Stimulated activated memory B cell treated with anti-CD40 and anti-IgM and Interleukin-4, amounts not matched to agents 10 μg/mL and 1 μg/mL and 100 μg/mL, for 72 hours (primary cell): ENCODE results near the gene LBX2.

Source experiments
- ATAC-seq: fragments of 150-1000 bp; cut with Tn5 transposase; 2 replicates; pipeline ENCODE4 v1.10.0; 2021
- H3K27ac Mint-ChIP-seq: one replicate; pipeline ENCODE4 v1.8.0; 2022; ENCODE audit warnings: mild to moderate bottlenecking, mixed read lengths
- H3K27me3 Mint-ChIP-seq: one replicate; pipeline ENCODE4 v1.8.0; 2022; ENCODE audit warnings: mixed read lengths
- H3K36me3 Mint-ChIP-seq: one replicate; pipeline ENCODE4 v1.8.0; 2022; ENCODE audit warnings: mixed read lengths
- H3K4me1 Mint-ChIP-seq: one replicate; pipeline ENCODE4 v1.8.0; 2022; ENCODE audit warnings: mixed read lengths
- H3K4me3 Mint-ChIP-seq: one replicate; pipeline ENCODE4 v1.8.0; 2022; ENCODE audit warnings: mild to moderate bottlenecking, moderate library complexity, mixed read lengths
- H3K9me3 Mint-ChIP-seq: one replicate; pipeline ENCODE4 v1.8.0; 2022; ENCODE audit warnings: mixed read lengths

LBX2 gene

DNA sequence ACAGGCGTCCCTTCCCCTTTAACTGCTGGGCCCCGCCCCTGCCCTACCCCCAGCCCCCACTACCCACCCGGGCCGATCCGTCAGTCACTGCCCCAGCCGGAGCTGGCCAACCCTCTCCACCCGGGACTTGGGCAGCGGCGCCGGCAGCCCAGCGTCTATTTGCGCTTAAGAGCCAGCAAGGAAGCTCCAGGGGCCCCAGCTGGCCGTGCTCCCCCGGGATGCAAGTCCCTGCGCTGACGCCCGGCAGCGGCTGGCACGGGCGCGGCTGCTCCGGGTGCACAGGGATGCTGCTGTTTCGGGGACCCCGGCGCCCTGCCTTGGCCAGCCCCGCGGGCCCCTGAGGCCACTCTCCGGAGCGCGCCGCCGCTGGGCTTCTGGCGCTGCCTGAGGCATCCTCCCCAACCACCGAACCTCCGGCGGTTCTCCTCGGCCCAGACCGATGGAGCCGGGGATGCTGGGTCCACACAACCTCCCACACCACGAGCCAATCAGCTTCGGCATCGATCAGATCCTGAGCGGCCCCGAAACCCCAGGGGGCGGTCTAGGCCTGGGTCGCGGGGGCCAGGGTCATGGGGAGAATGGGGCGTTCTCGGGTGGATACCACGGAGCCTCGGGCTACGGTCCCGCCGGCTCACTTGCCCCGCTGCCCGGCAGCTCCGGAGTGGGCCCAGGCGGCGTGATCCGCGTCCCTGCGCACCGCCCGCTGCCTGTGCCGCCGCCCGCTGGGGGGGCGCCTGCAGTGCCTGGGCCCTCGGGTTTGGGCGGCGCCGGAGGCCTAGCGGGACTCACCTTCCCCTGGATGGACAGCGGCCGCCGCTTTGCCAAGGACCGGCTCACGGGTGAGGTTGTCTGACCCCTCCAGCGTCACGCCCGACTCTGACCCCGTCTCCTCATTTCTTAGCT, 15.2 kb upstream of the LBX2 start, which contains the start of gene TLX2:
Gene TLX2 (plus strand): TSS at position 83 of the 903 bp plus-strand sequence. CDS start 357 bp downstream, at position 440.
- peaks cover 73% of the 10 kb centered on the region for H3K27me3 Mint-ChIP-seq
- peak within 1 kb of the TSS; percentile 27 for H3K27ac Mint-ChIP-seq
- peaks cover 20% of the 10 kb centered on the region for H3K4me1 Mint-ChIP-seq
- H3K9me3 Mint-ChIP-seq = no peaks in the 10 kb centered on the region
- H3K36me3 Mint-ChIP-seq = no peaks in the 10 kb centered on the region
- H3K4me3 Mint-ChIP-seq = peak within 1 kb of the TSS; percentile 74
- peak; percentile 20 for ATAC-seq

DNA sequence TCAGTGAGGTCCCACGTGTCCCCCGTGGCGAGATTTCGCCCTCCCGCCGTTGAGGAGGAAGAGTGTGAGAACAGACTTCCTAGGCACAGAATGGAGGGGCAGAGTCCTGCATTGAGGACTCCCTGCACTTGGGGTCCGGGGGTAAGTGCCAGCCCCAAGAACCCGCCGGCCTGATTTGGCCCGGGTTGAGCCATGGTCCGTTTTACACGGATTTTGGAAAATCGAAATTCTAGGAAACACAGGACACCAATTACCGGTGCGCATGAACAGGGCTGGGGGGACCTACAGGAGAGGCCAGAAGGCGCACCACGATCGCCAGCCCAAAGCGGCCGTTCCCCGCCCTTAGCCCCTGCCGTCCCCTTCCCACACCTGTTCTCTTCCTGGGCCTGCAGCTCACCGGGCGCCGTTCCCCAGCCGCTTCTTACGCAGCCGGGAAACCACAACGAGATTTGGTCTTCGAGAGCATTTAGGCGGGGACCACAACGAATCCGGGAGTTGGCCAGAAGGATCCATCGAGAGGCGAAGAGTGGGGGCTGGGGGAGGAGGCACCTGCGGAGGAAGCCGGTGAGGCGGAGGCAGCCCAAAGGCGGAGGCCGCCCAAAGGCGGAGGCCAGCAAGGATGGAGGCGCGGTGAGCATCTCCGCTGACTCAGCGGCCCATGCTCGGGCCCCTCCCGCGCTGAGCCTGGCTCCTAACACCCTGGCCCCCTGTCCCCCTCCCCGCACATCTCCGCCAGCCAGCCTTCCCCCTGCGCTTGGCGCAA, 14.4 kb upstream of the LBX2 start:
- Mint-ChIP-seq H3K4me3 (no peak overlapping the region), H3K27me3 (peaks cover 65% of the 10 kb centered on the region), H3K4me1 (peaks cover 21% of the 10 kb centered on the region), H3K36me3 (no peaks in the 10 kb centered on the region), H3K27ac (no peak overlapping the region), H3K9me3 (no peaks in the 10 kb centered on the region)
- no peak for ATAC-seq

DNA sequence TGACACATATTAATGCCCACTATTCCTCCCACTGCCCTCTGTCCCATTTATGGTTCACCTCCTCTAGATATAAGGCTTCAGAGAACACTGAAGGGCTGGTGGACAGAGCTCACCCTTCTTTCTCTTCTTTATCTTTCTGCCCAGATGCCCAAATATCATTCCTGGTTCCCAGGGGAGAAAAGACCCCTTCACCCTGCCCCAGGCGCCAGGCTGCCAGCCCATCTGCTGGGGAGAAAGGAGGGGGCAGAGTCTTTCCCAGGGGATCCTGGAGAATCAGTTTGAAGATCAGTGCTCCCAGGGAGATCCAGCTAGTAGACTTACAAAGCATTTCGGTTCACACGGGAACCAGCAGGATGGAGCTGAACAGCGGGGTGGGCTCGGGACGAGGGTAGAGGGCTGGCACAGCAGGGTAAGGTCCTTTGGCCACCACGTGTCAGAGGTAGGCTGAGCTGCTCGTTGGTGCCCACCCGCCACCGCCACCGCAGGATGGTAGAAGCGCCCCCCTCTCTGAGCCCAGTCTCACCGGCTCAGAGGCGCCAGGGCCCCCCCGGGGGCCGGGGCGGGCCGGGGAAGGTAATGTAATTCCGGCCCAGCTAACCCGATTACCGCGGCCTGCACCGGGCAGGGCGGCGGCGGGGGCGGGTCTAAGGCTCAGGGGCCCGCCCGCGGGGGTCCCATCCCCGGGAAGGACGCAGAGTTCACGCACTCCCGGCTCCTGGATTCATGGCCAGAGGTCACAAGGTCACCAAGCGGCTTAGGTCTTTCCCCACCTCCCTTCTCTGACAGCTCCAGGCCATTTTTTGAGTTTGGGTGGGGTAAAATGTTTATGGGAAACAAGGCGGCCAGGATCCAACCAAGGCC, 13.6 kb upstream of the LBX2 start:
- Mint-ChIP-seq H3K36me3 (no peaks in the 10 kb centered on the region), H3K27ac (no peak overlapping the region), H3K9me3 (no peaks in the 10 kb centered on the region), H3K4me1 (peaks cover 29% of the 10 kb centered on the region), H3K4me3 (no peak overlapping the region), H3K27me3 (peaks cover 57% of the 10 kb centered on the region)
- no peak for ATAC-seq

DNA sequence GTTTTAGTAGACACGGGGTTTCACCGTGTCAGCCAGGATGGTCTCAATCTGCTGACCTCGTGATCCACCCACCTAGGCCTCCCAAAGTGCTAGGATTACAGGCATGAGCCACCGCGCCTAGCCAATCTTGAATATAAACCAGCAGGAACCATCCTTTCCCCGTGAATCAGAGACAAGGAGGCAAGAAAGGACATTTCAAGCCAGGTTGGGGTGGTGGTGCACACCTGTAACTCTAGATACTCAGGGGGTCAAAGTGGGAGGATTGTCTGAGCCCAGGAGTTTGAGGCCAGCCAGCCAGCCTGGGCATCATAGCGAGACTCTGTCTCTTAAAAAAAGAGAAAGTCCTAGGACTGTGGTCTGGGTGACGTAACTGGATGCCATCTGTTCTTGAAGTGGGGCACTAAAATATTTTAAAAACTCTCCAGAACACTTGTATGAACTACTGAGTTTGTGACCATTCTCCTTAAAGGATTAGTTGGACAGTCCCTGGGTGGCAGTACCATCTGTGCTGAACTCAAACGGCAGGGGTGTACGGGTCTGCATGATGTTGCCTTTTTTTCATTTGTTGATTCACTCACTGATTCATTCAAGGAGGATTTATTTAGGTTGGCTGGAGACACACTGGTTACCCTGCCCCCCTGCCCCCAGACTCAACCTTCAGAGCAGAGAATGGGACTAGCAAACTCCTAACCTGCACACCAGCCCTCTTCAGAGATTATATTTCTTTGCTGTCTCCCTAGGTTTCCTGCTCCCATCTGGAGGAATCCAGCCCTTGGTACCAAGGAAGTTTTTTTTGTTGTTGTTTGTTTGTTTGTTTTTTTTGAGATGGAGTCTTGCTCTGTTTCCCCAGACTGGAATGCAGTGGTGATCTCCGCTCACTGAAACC, 11.9 kb upstream of the LBX2 start:
- Mint-ChIP-seq H3K27ac (no peak overlapping the region), H3K4me1 (peaks cover 33% of the 10 kb centered on the region), H3K27me3 (peaks cover 40% of the 10 kb centered on the region), H3K36me3 (peaks cover 4% of the 10 kb centered on the region), H3K4me3 (no peak overlapping the region), H3K9me3 (no peaks in the 10 kb centered on the region)
- ATAC-seq = no peak

DNA sequence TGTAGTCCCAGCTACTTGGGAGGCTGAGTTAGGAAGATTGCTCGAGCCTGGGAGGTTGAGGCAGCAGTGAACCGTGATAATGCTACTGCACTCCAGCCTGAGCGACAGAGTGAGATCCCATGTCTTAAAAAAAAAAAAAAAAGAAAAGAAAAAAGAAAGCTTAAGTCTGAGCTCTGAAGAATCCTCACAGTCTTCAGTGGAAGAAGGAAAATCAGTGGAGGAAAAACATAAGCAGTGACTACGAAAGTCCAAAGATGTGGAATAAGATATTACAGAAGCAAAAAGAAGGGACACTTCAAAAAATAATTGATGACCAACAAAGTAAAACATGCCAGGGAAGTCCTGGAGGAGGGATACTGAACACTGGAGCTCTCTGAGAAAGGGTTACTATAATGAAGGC, 10.9 kb upstream of the LBX2 start:
- Mint-ChIP-seq H3K27me3 (peaks cover 30% of the 10 kb centered on the region), H3K27ac (no peak overlapping the region), H3K4me3 (no peak overlapping the region), H3K36me3 (peaks cover 12% of the 10 kb centered on the region), H3K4me1 (peaks cover 32% of the 10 kb centered on the region), H3K9me3 (no peaks in the 10 kb centered on the region)
- no peak for ATAC-seq

DNA sequence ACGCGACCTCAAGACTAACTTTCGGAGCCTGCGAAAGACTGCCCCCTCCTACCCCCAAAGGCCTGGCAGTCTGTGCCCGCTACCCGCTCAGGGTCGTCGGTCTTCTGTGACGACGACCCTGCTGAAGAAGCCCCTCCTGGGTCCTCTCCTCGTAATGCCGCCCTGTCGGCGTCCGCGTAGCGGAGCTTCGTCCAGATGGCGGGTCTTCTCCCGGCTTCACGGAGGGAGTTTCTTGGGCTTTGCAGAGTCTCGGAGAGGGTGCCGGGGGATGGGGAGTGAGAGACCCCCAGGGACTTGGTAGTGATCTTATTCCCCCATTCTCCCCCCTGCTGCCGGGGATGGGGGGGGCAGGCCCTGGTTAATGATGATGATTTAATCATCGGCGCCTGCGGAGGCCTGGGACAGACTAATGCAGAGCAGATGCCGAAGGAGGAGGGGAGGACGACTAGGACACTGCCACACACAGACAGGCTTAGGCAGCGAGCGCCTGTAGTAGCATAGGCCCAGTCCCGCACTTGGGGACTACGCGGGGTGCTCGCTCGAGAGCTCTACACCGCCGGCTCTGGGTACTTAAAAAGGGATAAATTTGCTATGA, 8.6 kb upstream of the LBX2 start:
- H3K4me1 Mint-ChIP-seq = peaks cover 47% of the 10 kb centered on the region
- H3K36me3 Mint-ChIP-seq = peaks cover 24% of the 10 kb centered on the region
- H3K4me3 Mint-ChIP-seq = peak overlapping the region; percentile 89
- H3K9me3 Mint-ChIP-seq = no peaks in the 10 kb centered on the region
- H3K27ac Mint-ChIP-seq = peak overlapping the region; percentile 97
- H3K27me3 Mint-ChIP-seq = peaks cover 26% of the 10 kb centered on the region
- ATAC-seq = peak; percentile 22

DNA sequence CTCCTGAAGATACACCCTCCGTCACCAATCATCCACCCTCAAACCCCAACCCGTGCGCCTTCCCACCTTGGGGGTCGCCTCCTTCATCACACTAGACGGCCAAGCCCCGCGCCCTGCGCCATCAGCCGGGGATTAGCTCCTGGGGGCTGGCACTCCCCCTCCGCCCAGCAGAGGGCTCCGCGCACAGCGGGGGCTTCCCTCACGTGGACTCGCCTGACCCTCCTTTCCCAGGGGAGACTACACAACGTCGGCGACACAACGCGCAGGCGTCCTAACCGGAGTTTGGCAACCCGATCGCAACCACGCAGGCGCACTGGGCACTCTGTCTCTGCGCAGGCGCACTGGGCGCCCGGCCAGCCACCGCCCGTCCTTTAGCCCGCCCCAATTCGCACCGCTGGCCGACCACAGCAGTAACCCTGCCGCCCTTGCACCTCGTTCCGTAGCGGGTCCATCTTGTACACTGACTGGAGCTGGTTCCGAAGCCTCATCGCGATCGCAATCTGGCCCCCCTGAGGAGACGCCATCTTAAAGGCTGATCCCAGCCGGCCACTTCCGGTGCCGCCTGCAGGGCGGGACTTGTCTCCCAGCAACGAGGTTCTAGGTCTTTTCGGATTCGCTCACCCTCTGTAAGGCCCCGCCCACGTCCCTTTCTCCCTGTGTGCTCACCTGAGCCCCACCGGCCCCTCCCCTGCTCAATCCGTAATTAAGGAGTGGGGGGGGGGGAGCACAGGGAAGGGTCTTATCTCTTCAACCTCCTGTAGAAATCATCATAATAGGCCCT, 7.9 kb upstream of the LBX2 start, which contains the start of gene PCGF1:
Gene PCGF1 (minus strand): TSS at position 551 of the 781 bp plus-strand sequence. CDS start 27 bp downstream, at position 524.
- peak within 1 kb of the TSS; percentile 89 for H3K4me3 Mint-ChIP-seq
- H3K4me1 Mint-ChIP-seq = peaks cover 53% of the 10 kb centered on the region
- H3K9me3 Mint-ChIP-seq = no peaks in the 10 kb centered on the region
- peaks cover 20% of the 10 kb centered on the region for H3K27me3 Mint-ChIP-seq
- H3K27ac Mint-ChIP-seq = peak within 1 kb of the TSS; percentile 97
- peaks cover 24% of the 10 kb centered on the region for H3K36me3 Mint-ChIP-seq
- peak; percentile 95 for ATAC-seq

DNA sequence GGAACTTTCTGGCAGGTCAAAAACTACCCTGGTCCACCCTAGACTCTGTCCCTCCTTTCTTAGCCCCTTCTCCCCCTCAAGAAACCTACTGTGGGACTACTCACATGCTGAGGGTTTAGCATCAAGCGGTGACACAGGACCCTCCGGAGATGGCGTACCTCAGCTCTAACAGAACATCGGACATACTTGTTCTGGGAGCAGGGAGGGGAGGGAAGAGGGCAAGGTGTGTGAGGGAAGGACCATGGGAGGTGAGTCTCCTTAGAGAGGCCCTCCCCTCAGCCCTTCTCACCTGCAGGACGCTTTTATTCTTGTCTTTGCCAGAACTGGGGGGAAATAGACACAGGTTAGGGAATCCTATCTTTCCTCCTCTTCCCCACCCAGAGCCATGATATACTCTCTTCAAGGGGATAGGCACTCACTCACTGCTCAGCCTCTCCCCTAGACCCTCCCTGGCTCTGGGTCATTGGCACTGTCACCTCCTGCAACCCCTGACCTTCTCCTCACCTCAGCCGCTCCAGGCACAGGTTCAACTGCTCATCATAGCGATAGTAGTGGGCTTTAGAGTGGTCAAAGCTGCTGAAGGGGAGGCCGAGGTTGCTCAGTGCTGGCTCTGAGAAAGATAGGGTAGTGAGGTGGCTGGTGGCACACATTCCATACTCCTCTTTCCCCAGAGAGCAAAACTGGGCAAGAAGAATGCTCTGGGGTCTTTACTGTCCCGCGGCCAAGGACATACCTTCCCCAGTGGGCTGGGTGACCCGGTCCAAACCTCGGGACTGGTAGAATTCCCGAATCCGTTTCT, 6.2 kb upstream of the LBX2 start:
- no peak for ATAC-seq
- Mint-ChIP-seq H3K4me1 (peaks cover 63% of the 10 kb centered on the region), H3K27me3 (peaks cover 28% of the 10 kb centered on the region), H3K9me3 (no peaks in the 10 kb centered on the region), H3K27ac (peak overlapping the region; percentile 80), H3K4me3 (no peak overlapping the region), H3K36me3 (peaks cover 24% of the 10 kb centered on the region)

DNA sequence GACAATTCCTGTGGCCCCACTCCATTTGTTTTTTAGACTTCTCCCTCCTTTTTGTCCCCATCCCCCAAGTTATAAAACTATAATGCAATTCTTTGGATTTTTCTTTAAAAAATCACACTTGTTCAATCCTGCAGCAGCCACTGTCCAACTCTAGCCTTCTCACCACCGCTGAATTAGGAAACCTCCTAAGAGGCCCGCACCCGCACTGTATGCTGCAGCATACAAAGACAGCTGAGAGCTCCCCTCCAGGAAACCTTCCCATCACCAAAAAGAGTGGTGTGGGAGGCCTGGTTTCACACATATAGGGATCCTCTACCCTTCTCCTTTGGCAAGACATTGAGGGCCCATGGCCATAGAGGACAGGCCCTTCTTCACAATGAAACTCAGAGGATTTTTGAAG, 5.2 kb upstream of the LBX2 start:
- H3K27me3 Mint-ChIP-seq = peaks cover 39% of the 10 kb centered on the region
- ATAC-seq = no peak
- H3K36me3 Mint-ChIP-seq = peaks cover 24% of the 10 kb centered on the region
- peak overlapping the region; percentile 80 for H3K27ac Mint-ChIP-seq
- peak overlapping the region; percentile 76 for H3K4me3 Mint-ChIP-seq
- H3K9me3 Mint-ChIP-seq = no peaks in the 10 kb centered on the region
- peaks cover 70% of the 10 kb centered on the region for H3K4me1 Mint-ChIP-seq

DNA sequence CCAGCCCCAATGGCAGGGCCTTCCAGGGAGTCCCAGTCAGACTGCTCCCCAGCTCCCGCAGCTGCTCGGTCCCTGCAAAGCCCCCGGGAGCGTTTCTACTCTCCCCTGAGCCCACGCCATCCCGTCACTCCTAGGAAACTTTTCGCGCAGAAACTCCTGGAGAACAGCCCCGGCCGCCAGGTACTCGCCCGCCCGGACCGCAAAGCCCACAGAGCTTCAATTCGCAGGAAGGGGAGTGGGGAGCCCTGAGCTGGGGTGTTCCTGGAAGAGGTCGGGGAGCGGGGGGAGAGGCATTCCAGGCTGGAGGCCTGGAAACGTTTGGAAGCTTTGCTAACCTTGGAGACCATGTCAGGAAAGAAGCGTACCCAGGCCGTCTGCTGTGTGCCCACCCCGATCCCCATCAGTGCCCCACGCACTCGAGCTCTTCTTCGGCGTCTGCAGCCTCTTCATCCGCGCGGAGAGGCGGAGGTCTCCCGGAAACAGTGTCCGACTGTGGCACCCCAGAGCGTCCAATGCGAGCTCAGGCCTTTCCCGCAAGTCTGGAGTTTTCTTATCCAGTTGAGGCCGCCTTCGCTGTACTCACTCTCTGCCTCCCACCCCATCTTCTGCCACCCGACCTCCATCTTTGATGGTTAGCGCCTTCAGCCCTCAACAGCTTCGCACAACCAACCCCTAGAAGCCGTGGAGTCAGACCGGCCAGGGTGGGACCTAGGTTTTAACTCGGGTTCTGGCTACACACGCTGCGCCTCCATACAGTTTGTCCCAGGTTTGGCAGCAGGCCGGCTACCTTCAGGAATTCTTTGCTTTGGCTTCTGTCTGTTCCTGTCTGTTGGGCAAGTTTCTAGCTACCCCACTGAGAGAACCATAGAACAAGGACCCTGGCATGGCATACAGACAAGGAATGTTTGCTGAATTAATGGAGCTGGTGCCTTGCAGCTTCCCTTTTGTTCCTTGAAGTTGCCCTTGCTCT, 4.4 kb upstream of the LBX2 start:
- peak overlapping the region; percentile 76 for H3K4me3 Mint-ChIP-seq
- H3K9me3 Mint-ChIP-seq = no peaks in the 10 kb centered on the region
- peaks cover 24% of the 10 kb centered on the region for H3K36me3 Mint-ChIP-seq
- H3K27me3 Mint-ChIP-seq = peaks cover 47% of the 10 kb centered on the region
- peak overlapping the region; percentile 80 for H3K27ac Mint-ChIP-seq
- no peak for ATAC-seq
- peaks cover 76% of the 10 kb centered on the region for H3K4me1 Mint-ChIP-seq

DNA sequence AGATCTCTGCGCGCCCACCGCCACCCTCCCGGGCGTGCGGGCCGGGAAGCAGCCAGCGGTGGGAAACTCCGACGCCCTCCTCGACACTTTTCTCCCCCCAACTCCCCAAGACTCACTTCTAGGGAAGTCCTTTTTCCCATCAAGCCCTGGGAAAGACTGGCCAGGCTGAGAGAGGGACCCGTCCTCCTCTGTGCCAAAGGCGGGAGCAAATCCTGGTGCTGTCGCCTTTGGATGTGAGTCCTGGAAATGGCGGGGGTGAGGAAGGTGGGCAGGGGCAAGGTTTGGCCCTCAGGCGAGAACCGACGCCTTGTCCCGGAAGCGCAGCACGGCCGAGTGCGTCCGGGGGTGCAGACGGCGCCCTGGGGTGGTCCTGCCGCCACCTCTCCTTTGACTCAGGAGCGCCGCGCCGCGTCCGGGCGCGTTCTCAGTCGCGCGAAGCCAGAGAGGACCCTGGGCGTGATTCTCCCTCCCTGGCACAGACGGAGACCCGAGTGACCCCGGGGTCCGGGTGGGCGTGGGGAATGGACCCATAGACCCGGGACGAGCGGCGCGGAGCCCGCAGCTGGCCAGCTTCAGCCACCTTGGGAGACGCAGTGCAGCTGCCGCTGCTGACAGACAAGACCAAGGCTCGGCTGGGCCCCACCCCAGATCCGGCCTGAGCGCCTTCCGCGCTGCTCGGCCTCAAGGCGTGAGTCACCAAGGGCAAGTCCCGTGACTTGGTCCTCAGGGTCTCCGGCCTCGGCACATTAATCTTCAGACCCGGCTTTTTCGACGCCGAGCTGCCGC, 3.5 kb upstream of the LBX2 start:
- Mint-ChIP-seq H3K4me1 (peaks cover 76% of the 10 kb centered on the region), H3K36me3 (peaks cover 24% of the 10 kb centered on the region), H3K9me3 (no peaks in the 10 kb centered on the region), H3K27ac (peak overlapping the region; percentile 80), H3K4me3 (peak overlapping the region; percentile 76), H3K27me3 (peaks cover 56% of the 10 kb centered on the region)
- peak; percentile 61 for ATAC-seq
